Astrocyte (in vitro differentiated cells and primary cell): ENCODE measurements around the gene SEL1L2. TPM values are rescaled to one million over a fixed set of nuclear protein-coding genes. Genes with fewer than 3 reads are reported as not detected.

Source experiments
- DNase-seq: peaks from one replicate; pipeline ENCODE4 v3.0.0-alpha.2; 2010; ENCODE audit warnings: low read depth
- FAIRE-seq: peaks from 2 replicates; lab custom pipeline; 2011; peaks lifted over from hg19 to GRCh38; lab: Jason Lieb, UNC
- H2AFZ ChIP-seq: 2 replicates; pipeline ENCODE4 v1.6.0; 2012; ENCODE audit warnings: low read depth, low read length, inconsistent platforms
- H3K27ac ChIP-seq: 2 replicates; pipeline ENCODE4 v1.5.1; 2011; ENCODE audit warnings: low read depth, low read length, inconsistent platforms
- H3K27me3 ChIP-seq: 2 replicates; pipeline ENCODE4 v1.6.0; 2011; ENCODE audit warnings: low read length, inconsistent platforms; ENCODE audit not compliant: insufficient read depth
- H3K36me3 ChIP-seq: 2 replicates; pipeline ENCODE4 v1.5.1; 2011; ENCODE audit warnings: low read length, inconsistent platforms; ENCODE audit not compliant: insufficient read depth
- H3K4me1 ChIP-seq: 2 replicates; pipeline ENCODE4 v1.5.1; 2011; ENCODE audit warnings: low read length, inconsistent platforms; ENCODE audit not compliant: insufficient read depth
- H3K4me2 ChIP-seq: 2 replicates; pipeline ENCODE4 v1.6.0; 2012; ENCODE audit warnings: low read length, inconsistent platforms
- H3K4me3 ChIP-seq: 2 replicates; pipeline ENCODE4 v1.5.1; 2011; ENCODE audit warnings: low read depth, mild to moderate bottlenecking, low read length, inconsistent platforms; ENCODE audit not compliant: insufficient read depth
- H3K79me2 ChIP-seq: 2 replicates; pipeline ENCODE4 v1.6.0; 2012; ENCODE audit warnings: mild to moderate bottlenecking, low read length, inconsistent platforms; ENCODE audit not compliant: insufficient read depth
- H3K9ac ChIP-seq: 2 replicates; pipeline ENCODE4 v1.6.0; 2012; ENCODE audit warnings: mild to moderate bottlenecking, low read length, inconsistent platforms
- H3K9me3 ChIP-seq: 2 replicates; pipeline ENCODE4 v1.5.1; 2012; ENCODE audit warnings: low read depth, mild to moderate bottlenecking, low read length, inconsistent platforms; ENCODE audit not compliant: insufficient read depth
- H4K20me1 ChIP-seq: 2 replicates; pipeline ENCODE4 v1.6.0; 2012; ENCODE audit warnings: low read length, inconsistent platforms; ENCODE audit not compliant: insufficient read depth
- H3K27ac Mint-ChIP-seq: one replicate; pipeline ENCODE4 v1.8.0; 2021; ENCODE audit warnings: mild to moderate bottlenecking, mixed read lengths; ENCODE audit not compliant: unreplicated experiment
- H3K27me3 Mint-ChIP-seq: one replicate; pipeline ENCODE4 v1.8.0; 2021; ENCODE audit warnings: low read depth, mixed read lengths; ENCODE audit not compliant: unreplicated experiment
- H3K36me3 Mint-ChIP-seq: one replicate; pipeline ENCODE4 v1.8.0; 2021; ENCODE audit warnings: low read depth, mixed read lengths; ENCODE audit not compliant: unreplicated experiment
- H3K4me1 Mint-ChIP-seq: one replicate; pipeline ENCODE4 v1.8.0; 2021; ENCODE audit warnings: low read depth, mixed read lengths; ENCODE audit not compliant: unreplicated experiment
- H3K4me3 Mint-ChIP-seq: one replicate; pipeline ENCODE4 v1.8.0; 2021; ENCODE audit warnings: mild to moderate bottlenecking, moderate library complexity, mixed read lengths; ENCODE audit not compliant: unreplicated experiment
- H3K9me3 Mint-ChIP-seq: one replicate; pipeline ENCODE4 v1.8.0; 2021; ENCODE audit warnings: mild to moderate bottlenecking, mixed read lengths; ENCODE audit not compliant: unreplicated experiment
- CTCF ChIP-seq: IDR thresholded peaks from 2 replicates; pipeline ENCODE4 v1.5.1; 2011; ENCODE audit warnings: low read depth, mild to moderate bottlenecking, inconsistent platforms, low read length, moderate library complexity; ENCODE audit not compliant: insufficient read depth
- EZH2 ChIP-seq: IDR thresholded peaks from 2 replicates; pipeline ENCODE4 v1.6.1; 2012; ENCODE audit warnings: mild to moderate bottlenecking, low read length, inconsistent platforms; ENCODE audit not compliant: insufficient read depth
- total RNA-seq: library from RNA; stranded (reverse); gene quantifications from 2 replicates; pipeline ENCODE4 v1.2.1, GENCODE V29; 2021

The SEL1L2 gene
- total RNA-seq, 1 donor from 2014 or later, result not detected

GRCh38 chr20:13840093-13840465 lies 150.3 kb downstream of the SEL1L2 start:
- no peaks in the 10 kb centered on the region for H3K36me3 Mint-ChIP-seq
- Histone ChIP-seq H3K36me3 (no peaks in the 10 kb centered on the region), H2AFZ (no peak overlapping the region), H3K4me3 (no peak overlapping the region), H3K79me2 (no peaks in the 10 kb centered on the region), H3K4me1 (no peaks in the 10 kb centered on the region), H3K27ac (no peak overlapping the region), H3K9ac (no peak overlapping the region), H3K9me3 (no peaks in the 10 kb centered on the region), H3K4me2 (no peak overlapping the region), H3K27me3 (no peaks in the 10 kb centered on the region), H4K20me1 (no peaks in the 10 kb centered on the region)
- no peak for TF ChIP-seq EZH2
- TF ChIP-seq CTCF, result no peak
- H3K4me3 Mint-ChIP-seq, result no peak overlapping the region
- H3K27ac Mint-ChIP-seq, result no peak overlapping the region
- peaks cover 11% of the 10 kb centered on the region for H3K4me1 Mint-ChIP-seq
- no peaks in the 10 kb centered on the region for H3K9me3 Mint-ChIP-seq
- no peak for DNase-seq
- peaks cover 13% of the 10 kb centered on the region for H3K27me3 Mint-ChIP-seq
- FAIRE-seq, result no peak

DNA sequence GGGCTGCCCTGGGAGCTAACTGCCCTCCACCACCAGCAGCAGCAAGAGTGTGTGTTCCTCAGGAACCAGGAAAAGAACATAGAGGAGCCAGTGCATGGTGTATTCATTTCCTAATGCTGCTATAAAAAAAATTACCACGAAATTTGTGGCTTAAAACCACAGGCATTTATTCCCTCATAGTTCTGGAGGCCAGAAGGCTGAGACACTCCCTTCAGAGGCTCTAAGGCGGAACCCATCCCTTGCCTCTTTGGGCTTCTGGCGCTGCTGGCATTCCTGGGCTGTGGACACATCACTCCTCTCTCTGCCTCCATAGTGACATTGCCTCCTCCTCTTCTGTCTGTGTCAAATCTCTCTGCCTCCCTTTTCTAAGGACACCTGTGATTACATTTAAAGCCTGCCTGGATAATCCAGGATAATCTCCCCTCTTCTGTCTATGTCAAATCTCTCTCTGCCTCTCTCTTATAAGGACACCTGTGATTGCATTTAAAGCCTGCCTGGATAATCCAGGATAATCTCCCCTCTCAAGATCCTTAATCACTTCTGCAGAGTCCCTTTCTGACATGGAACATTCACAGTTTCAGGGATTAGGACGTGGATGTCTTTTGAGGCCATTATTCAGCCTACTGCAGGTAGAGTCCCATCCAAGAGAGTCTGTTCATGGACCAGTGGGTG lies 150.9 kb downstream of the SEL1L2 start:
- peaks cover 11% of the 10 kb centered on the region for H3K4me1 Mint-ChIP-seq
- FAIRE-seq (peak; percentile 95), DNase-seq (peak; percentile 58)
- H3K4me3 ChIP-seq, result no peak overlapping the region
- no peaks in the 10 kb centered on the region for H3K27me3 ChIP-seq
- no peaks in the 10 kb centered on the region for H3K79me2 ChIP-seq
- H3K27me3 Mint-ChIP-seq, result peaks cover 9% of the 10 kb centered on the region
- no peaks in the 10 kb centered on the region for H3K36me3 ChIP-seq
- H3K9ac ChIP-seq, result no peak overlapping the region
- no peaks in the 10 kb centered on the region for H3K36me3 Mint-ChIP-seq
- no peak for TF ChIP-seq CTCF
- no peak for TF ChIP-seq EZH2
- peak overlapping the region; percentile 85 for H3K27ac Mint-ChIP-seq
- H2AFZ ChIP-seq, result no peak overlapping the region
- no peak overlapping the region for H3K27ac ChIP-seq
- no peaks in the 10 kb centered on the region for H4K20me1 ChIP-seq
- no peak overlapping the region for H3K4me2 ChIP-seq
- H3K4me3 Mint-ChIP-seq, result peak overlapping the region; percentile 24
- H3K9me3 Mint-ChIP-seq, result no peaks in the 10 kb centered on the region
- H3K9me3 ChIP-seq, result no peaks in the 10 kb centered on the region
- no peaks in the 10 kb centered on the region for H3K4me1 ChIP-seq

- H3K36me3 Mint-ChIP-seq, result no peaks in the 10 kb centered on the region
- Histone ChIP-seq H3K9ac (no peak overlapping the region), H2AFZ (no peak overlapping the region), H3K79me2 (no peaks in the 10 kb centered on the region), H3K4me2 (no peak overlapping the region), H3K4me3 (no peak overlapping the region), H3K27ac (no peak overlapping the region), H3K4me1 (no peaks in the 10 kb centered on the region), H3K9me3 (no peaks in the 10 kb centered on the region), H4K20me1 (no peaks in the 10 kb centered on the region), H3K36me3 (no peaks in the 10 kb centered on the region), H3K27me3 (no peaks in the 10 kb centered on the region)
- no peak for DNase-seq
- no peak overlapping the region for H3K27ac Mint-ChIP-seq
- no peak for TF ChIP-seq CTCF
- TF ChIP-seq EZH2, result no peak
- H3K4me3 Mint-ChIP-seq, result peak overlapping the region; percentile 24
- H3K27me3 Mint-ChIP-seq, result peaks cover 9% of the 10 kb centered on the region
- H3K9me3 Mint-ChIP-seq, result no peaks in the 10 kb centered on the region
- FAIRE-seq, result no peak
- peaks cover 11% of the 10 kb centered on the region for H3K4me1 Mint-ChIP-seq
These were observed 151.8 kb downstream of the SEL1L2 start for GRCh38 chr20:13838664-13839063.
